GM18511 (cell line): ENCODE measurements around the gene OR8J1.
"Not testable (repeated sequence)": the region's sequence is repeated elsewhere in the genome, so short reads cannot be mapped to it uniquely, and the experiment has no call there.

ENCODE experiments used
- ATAC-seq: cut with Tn5 transposase; IDR thresholded peaks from one replicate; pipeline ENCODE4 v1.9.1; 2021; ENCODE audit warnings: mild to moderate bottlenecking, moderate library complexity; ENCODE audit not compliant: unreplicated experiment

OR8J1 gene

GRCh38 chr11:56353991-56354390 is at the start of gene OR8J1:
Gene OR8J1, plus strand, starts transcription at chr11:56354291. Its CDS starts 5,956 bp downstream, at chr11:56360247.
- no peak for ATAC-seq

- ATAC-seq: no peak
Observed at GRCh38 chr11:56307836-56308235, 46.3 kb upstream of the OR8J1 start.

- no peak for ATAC-seq
Observed at GRCh38 chr11:56314844-56315243, 39.2 kb upstream of the OR8J1 start, which contains the start of gene OR8K3. Gene OR8K3, plus strand, starts transcription at chr11:56315144. Its CDS starts 3,163 bp downstream, at chr11:56318307.

GRCh38 chr11:56331861-56332491 is 22.1 kb upstream of the OR8J1 start:
- no peak for ATAC-seq

- no peak for ATAC-seq
Observed at GRCh38 chr11:56333156-56333555, 20.9 kb upstream of the OR8J1 start.

GRCh38 chr11:56340289-56340688 is 13.8 kb upstream of the OR8J1 start:
- ATAC-seq: no peak

- ATAC-seq: no peak
Observed at GRCh38 chr11:56345739-56346138, 8.4 kb upstream of the OR8J1 start, which contains the start of gene OR8K1. Gene OR8K1, plus strand, starts transcription at chr11:56346039. Its CDS starts 0 bp downstream, at chr11:56346039.

- no peak for ATAC-seq
Observed at GRCh38 chr11:56375324-56375723, 21.2 kb downstream of the OR8J1 start, which contains the start of gene OR8U1. Gene OR8U1, plus strand, starts transcription at chr11:56375624. Its CDS starts 0 bp downstream, at chr11:56375624.

- no peak for ATAC-seq
Observed at GRCh38 chr11:56380120-56380519, 26.0 kb downstream of the OR8J1 start.

GRCh38 chr11:56394381-56394780 is 40.3 kb downstream of the OR8J1 start:
- ATAC-seq: no peak

- no peak for ATAC-seq
Observed at GRCh38 chr11:56396047-56396446, 42.0 kb downstream of the OR8J1 start.

GRCh38 chr11:56401858-56402461 is 47.9 kb downstream of the OR8J1 start:
- ATAC-seq: not testable (repeated sequence)

- no peak for ATAC-seq
Observed at GRCh38 chr11:56404393-56404792, 50.3 kb downstream of the OR8J1 start.

GRCh38 chr11:56410801-56411200 is 56.7 kb downstream of the OR8J1 start:
- ATAC-seq: no peak
